Lower leg skin (tissue), 4 donors: ENCODE results near the gene IFT52. TPM values are rescaled to one million over a fixed set of nuclear protein-coding genes. Genes with fewer than 3 reads are reported as not detected.

ENCODE experiments used
- DNase-seq, 2 donors: peaks; one replicate each; pipeline ENCODE4 v3.0.0-alpha.2; 2019; ENCODE audit warnings: low spot score in 2 of 2
- H3K4me3 ChIP-seq: fragments of 200-600 bp; sonication (generic); 2 replicates; pipeline ENCODE4 v1.5.1; 2017; ENCODE audit warnings: mild to moderate bottlenecking, low read depth; ENCODE audit not compliant: poor library complexity, severe bottlenecking
- POLR2A ChIP-seq, 2 donors: fragments of 450-650 bp; IDR thresholded peaks; one replicate each; pipeline ENCODE4 v1.6.1; 2016 to 2017; ENCODE audit warnings: antibody characterized with exemption in 2 of 2, mild to moderate bottlenecking in 1 of 2, moderate library complexity in 1 of 2
- WGBS, 2 donors: methylation state at CpG; one replicate each; pipeline ENCODE4 v1.1.5; 2018; 5-methylcytosine and 5-hydroxymethylcytosine counted together
- intact Hi-C: fragments of 100-400 bp; cut with DNase I; formaldehyde crosslinking; loops from one replicate; pipeline ENCODE4 v1.15.0; 2023; ENCODE audit warnings: low total_unique reads
- total RNA-seq, 4 donors: library from RNA; depleted of rRNA; stranded (reverse); fragments of >200 nt; gene quantifications; one replicate each; pipeline ENCODE4 v1.1.0, GENCODE V29; 2016
- TF ChIP-seq, protein P1 (sequence below), 3 donors: fragments of 450-650 bp; IDR thresholded peaks; one replicate each; pipeline ENCODE4 v1.5.1; 2016; ENCODE audit warnings: antibody characterized with exemption in 3 of 3, mild to moderate bottlenecking in 3 of 3, moderate library complexity in 2 of 3

The IFT52 gene
- total RNA-seq, 4 donors from 2014 or later: 8.5 to 17.2 (median 12.7) TPM

- 87 to 90% methylated on average over 6 of the region's 6 CpGs for WGBS, 2 donors
- TF ChIP-seq, protein P1, sequence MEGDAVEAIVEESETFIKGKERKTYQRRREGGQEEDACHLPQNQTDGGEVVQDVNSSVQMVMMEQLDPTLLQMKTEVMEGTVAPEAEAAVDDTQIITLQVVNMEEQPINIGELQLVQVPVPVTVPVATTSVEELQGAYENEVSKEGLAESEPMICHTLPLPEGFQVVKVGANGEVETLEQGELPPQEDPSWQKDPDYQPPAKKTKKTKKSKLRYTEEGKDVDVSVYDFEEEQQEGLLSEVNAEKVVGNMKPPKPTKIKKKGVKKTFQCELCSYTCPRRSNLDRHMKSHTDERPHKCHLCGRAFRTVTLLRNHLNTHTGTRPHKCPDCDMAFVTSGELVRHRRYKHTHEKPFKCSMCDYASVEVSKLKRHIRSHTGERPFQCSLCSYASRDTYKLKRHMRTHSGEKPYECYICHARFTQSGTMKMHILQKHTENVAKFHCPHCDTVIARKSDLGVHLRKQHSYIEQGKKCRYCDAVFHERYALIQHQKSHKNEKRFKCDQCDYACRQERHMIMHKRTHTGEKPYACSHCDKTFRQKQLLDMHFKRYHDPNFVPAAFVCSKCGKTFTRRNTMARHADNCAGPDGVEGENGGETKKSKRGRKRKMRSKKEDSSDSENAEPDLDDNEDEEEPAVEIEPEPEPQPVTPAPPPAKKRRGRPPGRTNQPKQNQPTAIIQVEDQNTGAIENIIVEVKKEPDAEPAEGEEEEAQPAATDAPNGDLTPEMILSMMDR (IDR thresholded peaks at IDR 0.05): no peak
- TF ChIP-seq POLR2A (IDR thresholded peaks at IDR 0.05): no peak
- intact Hi-C loops: no loop called here
- DNase-seq: no peak
- no peak overlapping the region for H3K4me3 ChIP-seq
These were observed 68.1 kb downstream of the IFT52 start for GRCh38 chr20:43658723-43659419.

DNA sequence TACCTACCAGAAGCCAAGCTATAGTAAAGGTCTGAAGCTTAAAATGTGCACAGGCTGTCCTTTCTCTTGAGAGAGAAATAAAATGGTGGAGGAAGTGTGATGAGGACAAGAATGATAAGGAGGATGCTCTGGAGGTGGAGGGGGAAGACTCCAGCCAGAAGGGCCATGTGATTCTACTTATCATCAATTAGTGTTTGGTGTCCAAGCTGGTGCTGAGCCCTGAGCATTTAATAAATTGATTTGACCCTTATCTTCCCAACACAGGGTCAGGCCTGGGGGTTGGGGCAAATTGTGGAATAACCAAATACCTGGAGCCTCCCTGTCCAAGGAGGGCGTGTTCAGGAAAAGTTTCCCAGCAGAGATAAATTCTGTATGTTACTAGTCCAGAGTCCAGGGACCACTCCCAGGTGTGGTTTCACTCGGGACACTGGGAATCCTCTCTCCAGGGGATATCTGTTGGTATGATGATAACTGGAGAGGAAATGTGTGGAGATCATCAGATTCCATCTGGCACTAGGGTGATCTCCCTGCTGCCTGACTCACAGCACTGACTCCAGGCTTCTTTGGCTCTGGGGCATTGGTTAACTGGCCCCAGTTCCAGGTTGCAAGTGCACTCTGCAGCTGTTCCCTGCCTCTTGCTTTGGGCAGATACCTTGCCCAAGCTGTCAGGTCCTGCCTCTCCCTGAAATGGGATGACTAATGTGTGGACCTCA is 72.4 kb downstream of the IFT52 start:
- DNase-seq: no peak
- WGBS, 2 donors: 61 to 62% methylated on average over 2 of the region's 2 CpGs
- no peak overlapping the region for H3K4me3 ChIP-seq
- intact Hi-C loops: no loop called here
- TF ChIP-seq, protein P1 (IDR thresholded peaks at IDR 0.05): no peak
- no peak for TF ChIP-seq POLR2A (IDR thresholded peaks at IDR 0.05)

GRCh38 chr20:43665466-43666176 is 74.9 kb downstream of the IFT52 start:
- WGBS, 2 donors: 58 to 68% methylated on average over 6 of the region's 6 CpGs
- TF ChIP-seq, protein P1 (IDR thresholded peaks at IDR 0.05): no peak
- no peak for TF ChIP-seq POLR2A (IDR thresholded peaks at IDR 0.05)
- no peak for DNase-seq
- no peak overlapping the region for H3K4me3 ChIP-seq
- intact Hi-C loops: no loop called here

GRCh38 chr20:43666376-43667328 is 75.9 kb downstream of the IFT52 start, which contains the start of gene MYBL2:
Gene MYBL2, plus strand, starts transcription at chr20:43667114. Its CDS starts 170 bp downstream, at chr20:43667284.
- WGBS, 2 donors: 17 to 37% methylated on average over 19 to 54 of the region's 90 CpGs
- DNase-seq: peak in 1 of 2 donors; percentile 25

More at GRCh38 chr20:43666376-43667328, 75.9 kb downstream of the IFT52 start, which contains the start of gene MYBL2:
- intact Hi-C loops: no loop called here
- TF ChIP-seq POLR2A (IDR thresholded peaks at IDR 0.05): no peak
- TF ChIP-seq, protein P1 (IDR thresholded peaks at IDR 0.05): no peak
- no peak within 1 kb of the TSS for H3K4me3 ChIP-seq
